Mesenteric fat pad (tissue), 1 donor: ENCODE data around the gene ZNF296. TPM values are rescaled to one million over a fixed set of nuclear protein-coding genes. Genes with fewer than 3 reads are reported as not detected.

Experiments
- DNase-seq: peaks from one replicate; pipeline ENCODE4 v3.0.0-alpha.2; 2020; ENCODE audit warnings: low spot score
- total RNA-seq: library from RNA; stranded (reverse); fragmentation: NEBNext Ultra II Directional; extraction: Animal tissue kit (Norgen Biotek cat#: 25700); gene quantifications from one replicate; pipeline ENCODE4 v1.2.1, GENCODE V29; 2021
- donor health status: DM: yes; HTN: yes; CAD: no.

Gene ZNF296
- total RNA-seq, 1 donor from 2014 or later: 0.61 TPM

DNA sequence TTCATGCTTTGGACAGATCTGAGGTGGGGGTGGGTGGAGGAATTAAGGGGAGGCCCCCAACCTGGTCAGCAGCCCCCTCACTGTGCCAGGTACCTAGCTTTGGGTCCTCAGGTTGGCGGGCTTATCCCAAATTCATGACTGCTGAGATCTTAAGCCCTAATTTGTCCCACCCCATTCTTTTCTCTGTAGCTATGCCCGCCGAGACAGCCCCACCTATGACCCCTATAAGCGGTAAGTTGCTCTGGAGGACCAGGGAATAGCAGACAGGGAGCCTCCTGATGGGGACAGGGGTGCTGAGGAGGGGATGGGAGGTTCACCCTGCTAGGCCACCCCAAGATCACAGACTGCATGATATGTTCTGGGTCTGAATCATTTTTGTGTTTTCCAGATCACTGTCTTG lies 14.3 kb downstream of the ZNF296 start:
- no peak for DNase-seq

DNA sequence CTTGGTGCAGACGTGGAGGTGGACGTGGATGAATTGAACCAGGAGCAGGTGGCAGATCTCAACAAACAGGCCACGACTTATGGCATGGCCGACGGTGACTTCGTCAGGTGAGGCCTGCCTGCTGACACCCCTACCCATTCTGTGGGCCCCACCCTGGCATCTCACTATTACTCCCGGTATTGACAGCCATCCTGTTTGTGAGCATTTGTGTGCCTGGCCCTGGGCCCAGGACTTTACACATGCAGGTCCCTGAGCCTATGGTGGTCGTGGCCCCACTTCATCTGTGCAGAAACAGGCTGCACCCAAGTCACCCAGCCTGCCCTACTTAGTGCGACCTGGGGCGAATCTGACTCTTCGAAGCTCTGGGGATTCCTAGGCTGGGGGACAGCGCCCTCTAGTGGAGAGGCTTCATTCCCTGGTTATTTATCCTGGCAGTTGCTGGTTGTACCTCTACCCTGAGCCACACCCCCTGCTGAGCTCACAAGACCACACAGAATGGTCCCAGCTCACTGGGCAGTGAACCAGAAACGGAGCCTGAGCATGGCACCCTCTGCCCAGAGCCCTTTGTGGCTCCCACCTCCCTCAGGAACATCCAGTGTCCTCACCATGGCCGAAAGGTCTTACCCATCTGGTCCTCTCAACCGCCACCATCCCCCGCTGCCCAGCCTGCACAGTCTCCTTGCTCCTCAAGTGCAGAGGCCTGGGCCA lies 16.9 kb downstream of the ZNF296 start:
- no peak for DNase-seq

- no peak for DNase-seq
These were observed 17.6 kb downstream of the ZNF296 start for GRCh38 chr19:45058622-45059159.

DNA sequence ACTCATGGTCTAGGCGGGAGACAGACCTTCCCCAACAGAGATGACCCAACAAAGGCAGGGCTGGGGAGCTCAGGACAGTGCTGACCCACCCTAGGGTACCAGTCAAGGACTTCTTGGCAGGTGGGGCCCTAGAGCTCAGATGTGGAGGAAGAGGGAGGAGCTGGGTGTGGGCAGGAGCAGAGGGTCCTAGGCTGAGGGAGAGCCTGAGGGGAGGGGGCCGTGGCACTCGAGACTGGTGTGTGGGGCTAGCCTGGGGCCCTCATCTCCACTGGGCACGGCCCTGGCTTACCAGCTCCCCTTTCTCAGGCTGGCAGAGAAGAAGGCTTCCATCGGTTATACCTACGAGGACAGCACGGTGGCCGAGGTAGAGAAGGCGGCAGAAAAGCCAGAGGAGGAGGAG lies 18.8 kb downstream of the ZNF296 start:
- DNase-seq: no peak

- DNase-seq: no peak
These were observed 19.4 kb downstream of the ZNF296 start for GRCh38 chr19:45056831-45057230.

- DNase-seq: no peak
These were observed 24.2 kb downstream of the ZNF296 start for GRCh38 chr19:45051929-45052579.

DNA sequence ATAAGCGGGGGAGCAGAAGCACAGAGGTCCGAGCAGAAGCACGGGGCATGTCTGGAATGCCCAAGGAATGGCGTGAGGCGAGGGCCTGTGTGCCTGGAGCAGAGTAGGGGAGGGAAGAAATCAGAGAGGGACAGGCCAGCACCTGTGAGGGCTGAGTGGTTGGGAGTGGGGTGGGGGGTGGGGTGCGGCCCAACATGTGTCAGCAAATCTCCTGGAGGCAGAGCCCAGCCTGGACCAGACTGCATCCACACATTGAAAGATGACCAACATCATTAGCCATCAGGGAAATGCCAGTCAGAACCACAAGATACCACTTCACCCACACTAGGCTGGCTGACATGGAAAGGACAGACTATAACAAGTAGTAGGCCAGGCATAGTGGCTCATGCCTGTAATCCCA lies 26.2 kb downstream of the ZNF296 start:
- DNase-seq: no peak

- DNase-seq: no peak
These were observed 27.1 kb downstream of the ZNF296 start for GRCh38 chr19:45049073-45049736.

DNA sequence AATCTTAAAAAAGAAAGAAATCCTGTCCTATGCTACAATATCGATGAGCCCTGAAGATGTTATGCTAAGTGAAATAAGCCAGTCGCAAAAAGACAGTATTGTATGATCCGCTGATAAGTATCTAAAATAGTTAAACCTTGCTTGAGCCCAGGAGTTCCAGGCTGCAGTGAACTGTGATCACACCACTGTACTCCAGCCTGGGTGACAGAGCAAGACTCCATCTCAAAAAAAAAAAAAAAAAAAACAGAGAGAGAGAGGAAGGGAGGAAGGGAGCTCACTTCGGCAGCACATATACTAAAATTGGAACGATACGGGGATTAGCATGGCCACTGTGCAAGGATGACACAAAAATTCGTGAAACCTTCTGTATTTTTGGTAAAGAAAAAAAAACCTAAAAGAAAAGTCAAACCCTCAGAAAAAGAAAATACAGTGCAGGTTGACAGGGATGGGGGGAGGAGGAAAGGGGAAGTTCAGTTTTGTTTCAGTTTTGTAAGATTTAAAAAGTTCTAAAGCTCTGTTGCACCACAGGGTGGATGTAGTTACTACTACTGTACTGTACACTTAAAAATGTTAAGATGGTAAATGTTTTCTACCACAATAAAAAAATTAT lies 29.0 kb downstream of the ZNF296 start:
- no peak for DNase-seq

DNA sequence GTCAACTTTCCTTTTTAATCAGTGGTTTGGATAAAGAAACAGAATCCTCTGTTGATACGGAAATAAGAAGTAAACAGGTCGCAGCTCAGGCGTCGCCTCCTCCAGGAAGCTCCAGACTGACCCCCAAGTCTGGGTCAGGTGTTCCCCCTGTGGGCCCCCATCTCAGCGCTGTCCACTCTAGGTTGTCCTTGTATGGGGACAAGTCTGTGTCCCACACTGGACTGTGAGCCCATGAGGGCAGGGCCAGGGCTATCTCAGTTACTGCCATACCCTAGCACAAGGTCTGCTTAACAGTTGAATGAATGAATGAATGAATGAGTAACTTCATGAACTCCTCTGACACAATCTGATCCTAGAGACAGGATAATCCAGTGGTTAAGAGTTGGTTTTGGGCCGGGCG lies 29.9 kb downstream of the ZNF296 start:
- no peak for DNase-seq

DNA sequence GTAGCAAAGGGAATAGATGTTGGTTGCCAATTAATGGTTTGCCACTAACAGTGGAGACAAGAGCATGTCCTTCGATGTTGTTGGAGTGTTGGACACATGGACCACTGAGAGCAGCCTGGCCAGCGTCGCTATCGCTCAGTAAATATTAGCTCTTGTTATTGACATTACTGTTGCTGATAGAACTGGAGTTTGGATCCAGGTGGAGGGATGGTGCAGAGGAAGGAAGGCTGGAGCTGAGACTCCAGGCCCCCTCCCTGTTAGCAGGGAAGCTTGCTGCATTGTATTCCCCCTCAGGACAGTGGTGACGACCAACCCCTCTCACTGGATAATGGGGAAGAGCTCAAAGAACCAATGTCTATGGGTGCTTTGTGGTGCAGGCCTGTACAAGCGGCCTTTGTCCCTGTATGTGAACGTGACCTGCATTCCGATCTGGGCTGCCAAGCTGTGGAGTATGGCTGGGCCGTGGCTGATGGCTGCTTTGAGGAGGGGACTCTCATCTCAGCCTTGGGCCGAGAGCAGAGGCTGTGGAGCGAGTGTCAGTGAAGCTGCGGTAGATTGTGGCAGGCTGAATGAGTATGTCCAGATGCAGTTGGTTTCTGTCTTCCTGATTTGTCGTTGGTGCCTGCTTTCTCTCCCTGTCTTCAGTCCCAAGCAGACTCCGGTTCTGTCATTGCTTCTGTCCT lies 30.5 kb downstream of the ZNF296 start:
- DNase-seq: no peak

DNA sequence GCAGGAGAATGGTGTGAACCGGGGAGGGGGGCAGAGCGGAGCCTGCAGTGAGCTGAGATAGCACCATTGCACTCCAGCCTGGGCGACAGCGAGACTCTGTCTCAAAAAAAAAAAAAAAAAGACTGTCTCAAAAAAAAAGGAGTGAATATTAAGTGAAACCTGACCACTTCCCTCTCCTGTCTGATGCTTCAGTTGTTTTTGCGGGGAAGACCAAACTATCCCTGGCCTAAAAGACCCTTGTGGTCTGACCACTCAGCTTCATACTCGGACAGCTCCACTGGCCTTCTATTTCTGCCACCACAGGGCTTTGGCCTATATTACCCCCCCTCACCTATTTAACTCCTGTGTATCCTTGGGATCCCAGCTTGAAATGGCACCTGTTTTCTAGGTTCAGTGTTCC lies 35.2 kb downstream of the ZNF296 start:
- no peak for DNase-seq

GRCh38 chr19:45040059-45040771 lies 36.1 kb downstream of the ZNF296 start:
- no peak for DNase-seq

- DNase-seq: peak; percentile 97
These were observed 37.1 kb downstream of the ZNF296 start, which contains the start of gene CLASRP for GRCh38 chr19:45038931-45039893. Gene CLASRP (plus strand): TSS chr19:45039045. CDS start chr19:45040213, 1,168 bp downstream.

DNA sequence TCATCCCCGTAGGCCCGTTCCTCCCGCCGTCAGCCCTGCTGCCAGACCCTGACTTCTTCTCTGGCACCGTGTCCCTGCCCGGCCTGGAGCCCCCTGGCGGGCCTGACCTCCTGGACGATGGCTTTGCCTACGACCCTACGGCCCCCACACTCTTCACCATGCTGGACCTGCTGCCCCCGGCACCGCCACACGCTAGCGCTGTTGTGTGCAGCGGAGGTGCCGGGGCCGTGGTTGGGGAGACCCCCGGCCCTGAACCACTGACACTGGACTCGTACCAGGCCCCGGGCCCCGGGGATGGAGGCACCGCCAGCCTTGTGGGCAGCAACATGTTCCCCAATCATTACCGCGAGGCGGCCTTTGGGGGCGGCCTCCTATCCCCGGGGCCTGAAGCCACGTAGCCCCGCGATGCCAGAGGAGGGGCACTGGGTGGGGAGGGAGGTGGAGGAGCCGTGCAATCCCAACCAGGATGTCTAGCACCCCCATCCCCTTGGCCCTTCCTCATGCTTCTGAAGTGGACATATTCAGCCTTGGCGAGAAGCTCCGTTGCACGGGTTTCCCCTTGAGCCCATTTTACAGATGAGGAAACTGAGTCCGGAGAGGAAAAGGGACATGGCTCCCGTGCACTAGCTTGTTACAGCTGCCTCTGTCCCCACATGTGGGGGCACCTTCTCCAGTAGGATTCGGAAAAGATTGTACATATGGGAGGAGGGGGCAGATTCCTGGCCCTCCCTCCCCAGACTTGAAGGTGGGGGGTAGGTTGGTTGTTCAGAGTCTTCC lies 38.7 kb downstream of the ZNF296 start:
- no peak for DNase-seq

GRCh38 chr19:45035755-45036154 lies 40.5 kb downstream of the ZNF296 start:
- DNase-seq: no peak

DNA sequence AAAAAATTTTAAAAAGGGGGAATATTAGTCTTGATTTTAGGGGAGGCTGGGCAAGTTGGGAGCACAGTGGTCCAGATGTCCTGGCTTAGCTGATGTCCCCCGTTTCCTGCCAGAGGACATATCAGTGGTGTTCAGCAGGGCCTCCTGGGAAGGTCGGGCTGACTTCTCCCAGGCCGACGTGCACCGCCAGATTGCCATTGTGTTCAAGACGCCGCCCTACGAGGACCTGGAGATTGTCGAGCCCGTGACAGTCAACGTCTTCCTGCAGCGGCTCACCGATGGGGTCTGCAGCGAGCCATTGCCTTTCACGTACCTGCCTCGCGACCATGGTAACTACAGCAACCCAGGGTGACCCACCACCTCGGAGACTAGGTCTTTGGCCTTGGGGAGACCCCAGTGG lies 43.9 kb downstream of the ZNF296 start:
- no peak for DNase-seq

DNA sequence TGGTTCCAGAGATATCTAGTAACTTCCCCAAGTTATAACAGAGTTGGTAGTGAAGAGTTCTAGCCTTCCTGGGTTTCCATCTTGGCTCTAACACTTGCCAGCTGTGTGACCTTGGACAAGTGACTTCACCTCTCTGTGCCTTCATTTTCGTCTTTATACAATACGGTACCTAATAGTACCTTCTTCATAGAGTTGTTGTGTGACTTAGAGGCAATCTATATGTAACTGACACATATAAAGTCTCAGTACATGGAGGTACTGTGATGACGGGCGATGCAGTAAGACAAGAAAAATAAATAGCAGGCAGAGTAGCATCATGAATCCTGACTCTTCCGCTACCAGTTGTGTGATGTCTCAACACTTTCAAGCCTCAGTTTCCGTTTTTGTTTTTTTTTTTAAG lies 45.5 kb downstream of the ZNF296 start:
- no peak for DNase-seq

DNA sequence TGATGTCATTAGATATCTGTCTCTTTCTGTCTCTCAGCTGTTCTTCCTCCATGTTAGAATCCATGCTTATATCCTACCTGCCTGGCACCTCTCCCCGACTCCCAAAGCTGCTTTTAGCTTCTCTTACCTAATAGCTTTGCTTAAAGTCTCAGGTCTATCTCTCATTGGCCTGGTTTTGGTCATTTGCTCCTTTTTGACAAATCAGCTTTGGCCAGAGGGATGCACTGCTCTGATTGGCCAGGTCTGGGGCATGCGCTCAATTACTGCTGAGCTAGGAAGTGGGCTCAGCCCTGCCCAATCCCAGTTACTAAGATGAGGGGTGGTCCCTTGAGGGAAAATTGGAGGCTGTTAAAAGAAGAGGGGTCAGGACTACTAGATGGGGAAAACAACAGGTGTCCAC lies 48.9 kb downstream of the ZNF296 start:
- DNase-seq: no peak
